GM19240 (cell line): Measurements from ENCODE around the gene RNGTT.

Experiments used
- DNase-seq: peaks from one replicate; pipeline ENCODE4 v3.0.0; 2011; ENCODE audit warnings: low spot score; ENCODE audit not compliant: insufficient read length

Gene RNGTT

DNA sequence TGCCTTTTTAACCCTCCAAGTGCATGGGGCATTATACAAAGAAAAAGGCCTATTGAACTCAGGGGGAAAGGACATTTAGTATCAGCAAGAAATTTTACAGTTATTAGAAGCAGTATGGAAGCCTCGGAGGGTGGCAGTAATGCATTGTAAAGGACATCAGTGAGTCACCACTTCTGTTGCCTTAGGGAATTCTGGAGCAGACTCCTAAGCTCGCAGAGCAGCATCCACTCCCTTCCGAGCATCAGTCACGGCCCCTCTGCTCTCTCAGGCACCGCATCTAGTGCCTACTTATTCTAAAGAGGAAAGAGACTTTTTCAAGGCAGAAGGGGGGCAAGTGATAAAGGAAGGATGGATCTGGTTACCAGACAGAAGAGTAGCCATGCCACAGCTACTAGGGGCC is 296.5 kb downstream of the RNGTT start:
- DNase-seq, result no peak

GRCh38 chr6:88665131-88665530 is 298.3 kb downstream of the RNGTT start:
- no peak for DNase-seq

DNA sequence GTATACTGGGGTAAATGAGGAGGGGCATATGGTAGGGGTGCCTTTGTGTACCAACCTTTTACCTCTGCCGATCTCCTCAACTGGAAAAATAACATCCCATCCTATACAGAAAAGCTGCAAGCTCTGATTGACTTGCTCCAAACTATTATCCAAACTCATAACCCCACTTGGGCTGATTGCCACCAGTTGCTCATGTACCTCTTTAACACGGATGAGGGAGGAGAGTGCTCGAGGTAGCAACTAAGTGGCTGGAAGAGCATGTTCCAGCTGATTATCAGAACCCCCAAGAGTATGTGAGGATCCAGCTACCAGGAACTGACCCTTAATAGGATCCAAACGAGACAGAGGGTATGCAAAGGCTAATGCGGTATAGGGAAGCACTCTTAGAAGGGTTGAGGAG is 299.6 kb downstream of the RNGTT start:
- DNase-seq, result no peak

DNA sequence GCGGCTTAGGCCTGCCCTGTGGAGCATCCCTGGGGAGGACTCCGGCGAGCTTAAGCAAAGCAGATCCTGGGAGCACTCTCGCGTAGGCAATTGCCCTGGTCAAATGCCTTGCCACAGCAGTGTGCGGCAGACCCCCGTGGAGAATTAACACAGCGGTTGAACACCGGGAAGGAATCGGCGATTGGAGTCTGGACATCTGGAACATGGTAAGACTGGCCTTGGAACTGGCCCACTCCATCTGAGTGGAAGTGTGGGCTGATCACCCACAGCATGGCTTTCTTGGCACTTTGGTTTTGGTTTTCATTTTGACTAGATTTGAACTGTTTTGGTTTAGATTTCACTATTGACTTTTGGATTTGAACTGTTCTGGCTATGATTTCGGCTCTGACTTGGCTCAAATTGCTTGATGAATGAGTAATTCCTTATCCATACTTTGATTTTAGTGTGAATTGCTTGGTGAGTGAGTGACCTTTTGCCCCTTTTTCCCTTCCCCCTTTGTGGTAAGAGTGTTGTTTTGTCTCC is 300.7 kb downstream of the RNGTT start:
- DNase-seq, result no peak

- no peak for DNase-seq
Measured at GRCh38 chr6:88662163-88662580, 301.2 kb downstream of the RNGTT start.

GRCh38 chr6:88661136-88661535 is 302.3 kb downstream of the RNGTT start:
- no peak for DNase-seq

GRCh38 chr6:88655586-88655985 is 307.8 kb downstream of the RNGTT start:
- no peak for DNase-seq

- no peak for DNase-seq
Measured at GRCh38 chr6:88653936-88654335, 309.5 kb downstream of the RNGTT start.

DNA sequence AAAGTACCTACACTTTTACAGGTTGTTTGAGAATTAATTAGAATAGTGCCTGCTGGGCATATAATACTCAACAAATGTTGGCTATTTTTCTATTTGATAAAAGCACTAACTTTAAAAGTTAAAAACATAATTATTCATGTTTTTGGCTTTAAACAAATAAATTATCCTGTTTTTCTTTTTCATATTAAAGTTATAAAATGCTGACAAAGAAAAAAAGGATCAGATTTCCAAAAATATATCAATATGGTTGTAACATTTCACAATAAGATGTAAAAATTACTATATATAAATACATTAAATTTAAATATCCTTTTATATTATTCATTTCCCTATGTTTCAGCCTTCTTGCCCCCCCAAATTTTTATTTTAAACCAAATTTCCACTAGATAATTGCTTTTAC is 312.0 kb downstream of the RNGTT start:
- DNase-seq, result no peak

DNA sequence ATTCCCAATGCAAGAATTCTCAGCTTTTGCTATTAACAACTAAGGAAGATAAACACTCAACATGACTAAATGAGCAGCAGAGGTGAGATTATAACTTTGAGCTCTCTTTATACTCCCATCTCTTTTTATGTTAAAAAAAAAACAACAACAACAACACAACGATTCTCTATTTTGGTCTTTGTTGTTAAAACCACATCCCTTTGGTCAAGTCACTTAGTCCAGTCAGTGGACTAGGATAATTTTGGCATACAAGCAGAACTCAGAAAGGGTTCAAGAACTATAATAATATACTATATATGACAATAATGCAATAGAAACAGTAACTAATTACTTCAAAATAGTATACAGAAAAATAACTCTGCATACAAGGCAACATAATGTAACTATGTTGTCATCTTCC is 312.4 kb downstream of the RNGTT start:
- no peak for DNase-seq

- peak; percentile 23 for DNase-seq
Measured at GRCh38 chr6:88650029-88650619, 313.3 kb downstream of the RNGTT start.

GRCh38 chr6:88641178-88641903 is 322.1 kb downstream of the RNGTT start:
- peak; percentile 2 for DNase-seq

GRCh38 chr6:88637761-88638545 is 325.5 kb downstream of the RNGTT start:
- DNase-seq, result no peak

DNA sequence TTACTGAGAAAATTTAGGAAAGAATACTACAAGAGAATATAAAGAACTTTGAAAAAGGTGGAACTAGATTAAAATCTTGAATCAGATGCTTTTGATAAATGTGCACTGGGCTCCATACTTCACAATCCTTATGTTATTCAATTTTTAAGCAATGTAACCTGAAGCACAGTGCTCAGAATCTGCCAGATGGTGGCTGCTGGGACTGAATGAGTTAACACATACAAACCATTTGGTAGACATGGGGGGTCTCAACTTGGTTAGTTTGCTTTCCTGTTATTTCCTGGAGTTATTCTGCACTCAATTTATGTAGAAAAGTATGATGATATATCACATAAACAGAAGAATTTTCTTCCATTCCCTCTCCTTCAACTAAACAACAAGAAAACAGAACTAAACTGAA is 326.5 kb downstream of the RNGTT start:
- DNase-seq, result no peak

- no peak for DNase-seq
Measured at GRCh38 chr6:88633782-88634181, 329.6 kb downstream of the RNGTT start.

DNA sequence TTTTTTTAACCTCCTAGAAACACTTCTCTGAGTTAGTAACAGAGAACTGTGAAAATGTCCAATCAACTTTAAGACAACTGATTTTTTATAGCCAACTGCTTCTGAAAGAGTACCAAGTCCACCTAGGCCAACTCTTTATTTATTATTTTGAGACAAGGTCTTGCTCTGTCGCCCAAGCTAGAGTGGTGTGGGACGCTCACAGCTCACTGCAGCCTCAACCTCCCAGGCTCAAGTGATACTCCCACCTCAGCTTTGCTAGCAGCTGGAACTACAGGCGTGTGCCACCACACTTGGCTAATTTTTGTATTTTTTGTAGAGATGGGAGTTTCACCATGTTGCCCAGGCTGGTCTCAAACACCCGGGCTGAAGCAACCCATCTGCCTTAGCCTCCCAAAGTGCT is 331.6 kb downstream of the RNGTT start:
- no peak for DNase-seq

DNA sequence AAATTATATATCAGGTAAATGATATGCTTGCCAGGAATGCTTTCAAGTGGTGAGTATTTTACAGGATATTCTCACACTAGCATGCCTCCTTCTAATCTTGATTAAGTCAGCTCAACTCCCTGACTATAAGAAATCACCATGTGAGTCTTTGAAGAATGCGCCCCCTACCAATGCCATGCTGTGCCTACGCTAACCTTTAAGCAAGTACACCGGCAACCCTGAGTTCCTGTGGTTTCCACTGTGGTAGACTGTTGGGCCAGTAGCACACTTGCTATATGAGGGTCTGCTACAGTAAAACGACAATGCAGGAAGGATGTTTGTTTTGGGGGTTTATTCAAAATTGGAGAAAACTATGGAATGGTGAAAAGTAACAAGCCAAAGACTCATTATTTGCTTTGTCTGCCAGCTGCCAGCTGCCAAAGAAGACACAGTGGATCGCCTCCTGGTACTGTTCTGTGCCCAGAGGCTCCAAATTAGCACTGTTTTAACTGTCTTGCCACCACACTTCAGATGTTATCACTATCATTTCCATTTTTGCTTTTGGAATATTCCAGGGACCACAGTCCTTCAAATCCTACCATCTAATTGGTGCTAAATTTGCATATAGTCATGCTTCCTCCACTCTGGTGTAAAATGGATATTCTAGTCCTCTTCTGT is 333.5 kb downstream of the RNGTT start:
- DNase-seq, result no peak

DNA sequence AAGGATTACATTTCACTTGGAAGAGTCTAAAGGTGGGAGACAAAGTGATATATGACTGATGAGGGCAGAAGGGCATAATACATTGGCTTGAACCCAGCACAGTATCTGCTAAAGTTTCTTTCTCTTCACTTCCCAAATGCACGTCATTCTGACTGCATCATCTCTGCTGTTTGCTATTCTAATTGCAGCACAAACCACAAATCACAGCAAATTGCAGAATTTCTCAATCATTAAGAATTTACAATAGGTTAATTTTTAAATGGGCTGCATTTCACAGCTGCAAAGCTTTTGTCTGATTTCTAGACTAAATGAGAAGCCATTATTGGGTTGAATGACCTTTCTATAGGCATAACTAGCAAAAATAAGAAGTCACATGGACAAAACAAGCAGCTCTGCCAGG is 337.0 kb downstream of the RNGTT start:
- no peak for DNase-seq

DNA sequence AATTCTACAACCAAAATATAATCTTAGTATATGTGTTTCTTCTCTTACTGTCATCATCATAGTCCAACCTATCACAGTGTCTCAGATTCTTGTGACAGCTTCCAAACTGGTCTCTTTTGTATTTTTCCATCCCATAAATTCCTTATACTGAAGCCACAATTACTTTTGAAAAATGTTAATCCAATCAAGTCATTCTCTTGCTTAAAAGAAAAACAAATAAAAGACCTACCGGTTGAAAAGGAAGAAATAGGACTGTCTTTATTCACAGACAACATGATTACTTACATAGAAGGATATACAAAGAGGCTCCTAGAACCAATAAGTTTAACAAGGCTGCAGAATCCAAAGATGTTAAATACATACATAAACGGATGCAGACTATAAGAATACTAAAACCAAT is 339.9 kb downstream of the RNGTT start:
- DNase-seq, result no peak

- DNase-seq, result no peak
Measured at GRCh38 chr6:88619951-88620350, 343.5 kb downstream of the RNGTT start.

DNA sequence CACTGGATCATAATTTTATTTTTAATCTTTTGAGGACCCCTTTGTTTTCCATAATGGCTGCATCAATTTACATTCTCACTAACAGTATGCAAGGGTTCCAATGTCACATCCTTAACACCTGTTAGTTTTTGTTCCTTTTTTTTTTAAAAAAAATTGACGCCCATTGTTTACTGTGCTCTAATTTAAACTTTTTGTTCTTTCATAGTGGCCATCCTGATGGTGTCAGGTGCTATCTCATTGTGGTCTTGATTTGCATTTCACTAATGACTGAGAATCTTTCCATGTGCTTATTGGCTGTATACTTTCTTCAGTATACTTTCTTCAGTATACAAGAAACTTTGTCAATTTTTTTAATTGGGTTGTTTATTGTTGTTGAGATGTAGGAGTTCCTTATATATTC is 347.0 kb downstream of the RNGTT start:
- DNase-seq, result no peak
